Activated T-cell treated with anti-CD3 and anti-CD28 coated beads, Interleukin-2, amount 50 U/mL, for 24 hours (primary cell): ENCODE results near the gene FRG2B.
"Not testable (repeated sequence)": the region's sequence is repeated elsewhere in the genome, so short reads cannot be mapped to it uniquely, and the experiment has no call there.

ENCODE experiments used
- DNase-seq: peaks from one replicate; pipeline ENCODE4 v3.0.0-alpha.2; 2020
- H3K27ac Mint-ChIP-seq: 2 replicates; pipeline ENCODE4 v1.8.0; 2020; ENCODE audit warnings: mild to moderate bottlenecking, mixed read lengths
- H3K27me3 Mint-ChIP-seq: 2 replicates; pipeline ENCODE4 v1.8.0; 2020; ENCODE audit warnings: mixed read lengths
- H3K36me3 Mint-ChIP-seq: 2 replicates; pipeline ENCODE4 v1.8.0; 2020; ENCODE audit warnings: low read depth, mixed read lengths
- H3K4me1 Mint-ChIP-seq: 2 replicates; pipeline ENCODE4 v1.8.0; 2020; ENCODE audit warnings: low read depth, mixed read lengths
- H3K4me3 Mint-ChIP-seq: 2 replicates; pipeline ENCODE4 v1.8.0; 2020; ENCODE audit warnings: mild to moderate bottlenecking, moderate library complexity, mixed read lengths
- H3K9me3 Mint-ChIP-seq: 2 replicates; pipeline ENCODE4 v1.8.0; 2020; ENCODE audit warnings: mixed read lengths

Gene FRG2B

GRCh38 chr10:133616371-133617130 is 10.0 kb downstream of the FRG2B start:
- Mint-ChIP-seq H3K9me3 (peaks cover 5% of the 10 kb centered on the region), H3K36me3 (no peaks in the 10 kb centered on the region), H3K27me3 (peaks cover 20% of the 10 kb centered on the region), H3K27ac (no peak overlapping the region), H3K4me3 (no peak overlapping the region), H3K4me1 (no peaks in the 10 kb centered on the region)
- DNase-seq: no peak

- H3K27ac Mint-ChIP-seq: no peak overlapping the region
Measured at GRCh38 chr10:133614830-133615580, 11.6 kb downstream of the FRG2B start.

GRCh38 chr10:133613699-133614098 is 12.9 kb downstream of the FRG2B start:
- Mint-ChIP-seq H3K27ac (no peak overlapping the region), H3K4me3 (no peak overlapping the region), H3K27me3 (peaks cover 17% of the 10 kb centered on the region), H3K36me3 (no peaks in the 10 kb centered on the region), H3K9me3 (peaks cover 5% of the 10 kb centered on the region), H3K4me1 (no peaks in the 10 kb centered on the region)
- no peak for DNase-seq

More at GRCh38 chr10:133614830-133615580, 11.6 kb downstream of the FRG2B start:
- Mint-ChIP-seq H3K4me3 (no peak overlapping the region), H3K4me1 (no peaks in the 10 kb centered on the region), H3K27me3 (peaks cover 11% of the 10 kb centered on the region), H3K9me3 (peaks cover 5% of the 10 kb centered on the region), H3K36me3 (no peaks in the 10 kb centered on the region)
- DNase-seq: no peak

- no peak overlapping the region for H3K4me3 Mint-ChIP-seq
- H3K27me3 Mint-ChIP-seq: peaks cover 35% of the 10 kb centered on the region
- DNase-seq: no peak
- no peak overlapping the region for H3K27ac Mint-ChIP-seq
- peaks cover 8% of the 10 kb centered on the region for H3K9me3 Mint-ChIP-seq
- H3K36me3 Mint-ChIP-seq: no peaks in the 10 kb centered on the region
- no peaks in the 10 kb centered on the region for H3K4me1 Mint-ChIP-seq
Measured at GRCh38 chr10:133611079-133611478, 15.5 kb downstream of the FRG2B start.

GRCh38 chr10:133608855-133609254 is 17.7 kb downstream of the FRG2B start:
- Mint-ChIP-seq H3K4me1 (no peaks in the 10 kb centered on the region), H3K27ac (no peak overlapping the region), H3K27me3 (peaks cover 50% of the 10 kb centered on the region), H3K4me3 (no peak overlapping the region), H3K9me3 (peaks cover 8% of the 10 kb centered on the region), H3K36me3 (no peaks in the 10 kb centered on the region)
- no peak for DNase-seq

- not testable (repeated sequence) for H3K4me3 Mint-ChIP-seq, H3K9me3 Mint-ChIP-seq, H3K27ac Mint-ChIP-seq, DNase-seq, H3K36me3 Mint-ChIP-seq, H3K4me1 Mint-ChIP-seq
- peaks cover 70% of the 10 kb centered on the region for H3K27me3 Mint-ChIP-seq
Measured at GRCh38 chr10:133603434-133603833, 23.2 kb downstream of the FRG2B start.

- peaks cover 68% of the 10 kb centered on the region for H3K27me3 Mint-ChIP-seq
- H3K36me3 Mint-ChIP-seq: no peaks in the 10 kb centered on the region
- no peak overlapping the region for H3K27ac Mint-ChIP-seq
- no peak for DNase-seq
- H3K9me3 Mint-ChIP-seq: no peaks in the 10 kb centered on the region
- H3K4me3 Mint-ChIP-seq: no peak overlapping the region
- H3K4me1 Mint-ChIP-seq: no peaks in the 10 kb centered on the region
Measured at GRCh38 chr10:133600657-133601056, 25.9 kb downstream of the FRG2B start.

GRCh38 chr10:133599869-133600268 is 26.7 kb downstream of the FRG2B start:
- not testable (repeated sequence) for H3K36me3 Mint-ChIP-seq, H3K27ac Mint-ChIP-seq, H3K9me3 Mint-ChIP-seq, H3K4me1 Mint-ChIP-seq, DNase-seq, H3K4me3 Mint-ChIP-seq
- H3K27me3 Mint-ChIP-seq: peaks cover 69% of the 10 kb centered on the region

- Mint-ChIP-seq H3K36me3 (no peaks in the 10 kb centered on the region), H3K4me3 (no peak overlapping the region), H3K9me3 (no peaks in the 10 kb centered on the region), H3K27ac (no peak overlapping the region), H3K4me1 (no peaks in the 10 kb centered on the region), H3K27me3 (peaks cover 38% of the 10 kb centered on the region)
- DNase-seq: no peak
Measured at GRCh38 chr10:133592716-133593115, 33.9 kb downstream of the FRG2B start.

GRCh38 chr10:133590970-133591359 is 35.6 kb downstream of the FRG2B start:
- no peak overlapping the region for H3K4me3 Mint-ChIP-seq
- DNase-seq: no peak
- H3K36me3 Mint-ChIP-seq: no peaks in the 10 kb centered on the region
- peaks cover 3% of the 10 kb centered on the region for H3K9me3 Mint-ChIP-seq
- H3K27ac Mint-ChIP-seq: no peak overlapping the region
- no peaks in the 10 kb centered on the region for H3K4me1 Mint-ChIP-seq
- peaks cover 32% of the 10 kb centered on the region for H3K27me3 Mint-ChIP-seq

GRCh38 chr10:133590226-133590969 is 36.2 kb downstream of the FRG2B start:
- Mint-ChIP-seq H3K27me3 (peaks cover 29% of the 10 kb centered on the region), H3K27ac (no peak overlapping the region), H3K4me3 (no peak overlapping the region), H3K4me1 (no peaks in the 10 kb centered on the region), H3K36me3 (no peaks in the 10 kb centered on the region), H3K9me3 (peaks cover 3% of the 10 kb centered on the region)
- no peak for DNase-seq

- not testable (repeated sequence) for DNase-seq, H3K4me3 Mint-ChIP-seq, H3K4me1 Mint-ChIP-seq, H3K27ac Mint-ChIP-seq, H3K36me3 Mint-ChIP-seq
- H3K27me3 Mint-ChIP-seq: peaks cover 13% of the 10 kb centered on the region
- H3K9me3 Mint-ChIP-seq: peaks cover 12% of the 10 kb centered on the region
Measured at GRCh38 chr10:133577037-133577436, 49.6 kb downstream of the FRG2B start.
